Activated CD4-positive, CD25-positive, alpha-beta regulatory T cell treated with anti-CD3 and anti-CD28 coated beads, Interleukin-2, amount 50 U/mL, for 24 hours (primary cell): Measurements from ENCODE around the gene BCL2A1.
A peak's percentile ranks its signal among the peaks of the same experiment; 100 is the strongest.
"Not testable (repeated sequence)": the region's sequence is repeated elsewhere in the genome, so short reads cannot be mapped to it uniquely, and the experiment has no call there.

ENCODE experiments used
- ATAC-seq, 2 donors: fragments of 150-1000 bp; cut with Tn5 transposase; one replicate each; pipeline ENCODE4 v1.10.0; 2021; ENCODE audit warnings: mild to moderate bottlenecking in 1 of 2, moderate library complexity in 1 of 2

Gene BCL2A1

GRCh38 chr15:79988448-79989117, 17.6 kb upstream of the BCL2A1 start:
- no peak for ATAC-seq

- no peak for ATAC-seq
Measured at GRCh38 chr15:79987969-79988368, 17.0 kb upstream of the BCL2A1 start.

- ATAC-seq, result no peak
Measured at GRCh38 chr15:79987569-79987955, 16.6 kb upstream of the BCL2A1 start.

DNA sequence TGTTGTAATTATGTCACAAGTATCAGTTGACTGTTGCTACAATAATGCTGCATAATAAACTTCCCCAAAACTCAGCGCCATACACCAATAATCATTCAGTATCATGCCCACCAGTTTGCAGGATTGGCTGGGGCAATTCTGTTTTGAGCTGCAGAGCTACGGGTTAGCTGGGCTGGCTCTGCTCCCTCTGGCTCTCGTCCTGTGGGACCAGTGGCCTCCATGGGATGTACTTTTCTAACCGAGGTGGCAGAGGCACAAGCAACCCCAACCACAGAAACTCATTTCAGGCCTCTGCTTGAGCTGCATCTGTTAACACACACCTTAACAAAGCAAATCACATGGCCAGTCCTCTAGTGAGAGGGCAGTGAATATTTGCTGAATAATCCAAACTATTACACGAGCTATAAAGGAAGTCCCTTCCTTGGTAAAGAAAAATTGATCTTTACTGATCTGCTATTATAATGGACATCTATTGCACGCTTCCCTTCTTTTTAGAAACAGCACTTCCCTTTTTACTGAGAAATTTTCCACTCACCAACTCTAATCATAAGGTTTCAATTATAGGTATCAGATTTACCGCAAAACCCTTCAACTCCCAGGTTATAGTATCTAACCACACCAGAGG, 10.9 kb upstream of the BCL2A1 start:
- ATAC-seq, result peak in 1 of 2 donors; percentile 15

DNA sequence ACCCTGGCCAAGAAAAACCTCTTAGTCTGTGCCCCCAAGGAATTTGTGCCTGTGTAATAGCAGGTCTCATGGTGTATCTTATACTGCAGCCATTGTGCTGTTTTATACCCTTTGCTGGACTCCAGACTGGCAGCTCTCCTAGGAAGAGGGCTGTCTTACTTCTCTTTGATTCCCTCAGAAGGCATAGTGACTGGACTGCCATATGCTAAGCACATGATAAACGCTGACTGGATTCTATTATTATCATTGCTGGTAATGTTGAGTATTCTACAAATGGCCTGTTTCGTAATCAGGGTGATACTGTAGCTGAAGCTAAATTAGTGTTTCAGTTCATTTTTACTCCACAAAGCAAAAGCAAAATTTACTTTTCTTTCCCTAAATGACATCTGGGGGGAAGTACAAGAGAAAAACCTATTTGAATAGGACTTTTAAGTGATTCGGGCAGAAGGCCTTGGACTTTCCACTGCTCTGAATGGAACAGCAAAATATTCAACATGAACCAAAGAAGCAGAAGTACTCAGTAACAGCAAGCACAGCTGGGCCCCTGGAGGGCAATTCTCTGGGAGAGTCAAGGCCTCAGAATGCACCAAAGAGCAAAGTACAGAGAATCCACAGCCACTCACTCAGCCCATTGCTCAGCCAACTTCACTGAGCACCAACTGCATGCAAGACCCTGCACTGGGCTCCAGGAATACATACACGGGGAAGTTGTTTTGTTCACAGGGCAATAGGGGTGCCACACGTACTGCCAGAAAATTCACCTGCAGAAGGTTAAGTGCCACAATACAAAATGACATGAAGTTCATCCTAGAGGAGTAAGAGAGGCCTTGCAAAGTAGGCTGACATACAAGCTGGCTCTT, 7.9 kb upstream of the BCL2A1 start:
- ATAC-seq, result peak; percentile 75 to 78

- no peak for ATAC-seq
Measured at GRCh38 chr15:79978260-79978654, 7.3 kb upstream of the BCL2A1 start.

GRCh38 chr15:79977431-79978054, 6.5 kb upstream of the BCL2A1 start:
- peak; percentile 7 to 21 for ATAC-seq

DNA sequence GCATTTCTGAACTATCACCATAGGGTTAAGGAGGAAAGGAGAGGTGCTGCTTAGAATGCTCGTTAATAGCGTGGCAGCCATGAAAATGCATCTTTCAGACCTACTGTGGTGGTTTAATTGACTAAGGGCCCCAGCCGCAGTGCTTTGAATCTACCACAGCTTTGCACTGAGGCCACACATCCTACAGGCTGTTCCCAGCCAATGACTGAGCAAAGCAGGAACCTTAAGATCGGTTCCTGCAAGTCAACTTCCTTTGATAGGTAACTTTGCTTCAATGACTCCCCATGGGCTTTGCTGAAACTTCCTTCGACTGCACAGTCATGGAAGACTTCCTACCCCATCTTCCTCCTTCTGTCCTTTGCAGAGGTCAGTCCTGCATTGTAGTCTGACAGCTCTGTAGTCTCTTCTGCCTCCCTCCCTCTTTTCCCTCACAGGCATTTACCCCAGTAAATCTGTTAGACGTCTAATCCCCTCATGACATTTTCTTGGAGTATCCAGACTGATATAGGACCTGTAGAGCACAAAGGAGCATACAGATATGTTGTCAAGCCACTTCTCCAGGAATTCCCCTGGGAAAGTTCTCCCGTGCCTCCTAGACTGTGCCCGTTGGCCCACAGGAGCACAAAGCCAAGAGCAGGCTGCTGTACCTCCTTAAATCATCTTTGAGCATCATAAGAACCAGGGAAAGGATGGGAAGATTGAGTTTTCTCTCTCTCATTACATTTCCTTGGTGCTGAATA, 2.6 kb upstream of the BCL2A1 start:
- ATAC-seq, result no peak

DNA sequence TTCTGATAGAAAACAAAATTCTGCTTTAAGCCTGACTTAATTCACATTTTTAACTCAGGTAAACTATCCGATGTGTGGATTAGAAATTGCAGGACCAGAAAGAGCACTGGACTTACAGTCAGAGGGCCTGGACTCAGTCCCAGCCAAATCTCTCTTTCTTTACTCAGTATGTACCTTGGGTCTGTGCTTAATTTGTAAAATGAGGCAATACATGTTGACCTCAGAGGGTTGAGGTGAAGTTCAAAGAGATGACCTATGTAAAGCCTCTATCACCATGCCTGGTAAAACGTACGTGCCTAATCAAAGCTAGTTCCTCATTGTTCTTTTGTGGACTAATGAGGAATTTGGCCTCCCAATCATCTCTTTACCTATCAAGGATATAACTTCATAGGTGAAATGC, 1.9 kb upstream of the BCL2A1 start:
- no peak for ATAC-seq

DNA sequence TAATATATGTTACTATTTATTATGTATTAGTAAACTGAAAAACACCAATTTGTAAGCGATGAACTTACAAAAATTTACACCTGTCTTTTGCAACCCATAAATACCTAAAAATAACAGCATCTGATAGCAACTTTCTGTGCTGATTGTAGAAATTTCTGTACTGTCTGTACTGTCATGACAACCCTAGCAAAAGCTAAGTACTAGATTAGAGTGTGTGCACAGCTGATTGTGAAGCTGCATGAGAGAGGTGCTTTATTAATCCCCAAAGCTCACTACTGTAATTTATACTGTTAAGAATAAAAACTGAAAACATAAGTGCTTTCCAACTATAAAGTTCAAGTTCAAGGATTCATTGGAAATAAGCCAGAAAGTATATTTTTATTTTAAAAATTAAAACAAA, 815 bp downstream of the BCL2A1 start:
- ATAC-seq, result no peak

GRCh38 chr15:79969146-79969545, 1.9 kb downstream of the BCL2A1 start:
- no peak for ATAC-seq

- ATAC-seq, result peak; percentile 60 to 62
Measured at GRCh38 chr15:79967298-79968182, 3.5 kb downstream of the BCL2A1 start.

- ATAC-seq, result no peak
Measured at GRCh38 chr15:79966634-79967297, 4.2 kb downstream of the BCL2A1 start.

GRCh38 chr15:79965846-79966630, 5.0 kb downstream of the BCL2A1 start:
- ATAC-seq, result peak; percentile 50 to 56

DNA sequence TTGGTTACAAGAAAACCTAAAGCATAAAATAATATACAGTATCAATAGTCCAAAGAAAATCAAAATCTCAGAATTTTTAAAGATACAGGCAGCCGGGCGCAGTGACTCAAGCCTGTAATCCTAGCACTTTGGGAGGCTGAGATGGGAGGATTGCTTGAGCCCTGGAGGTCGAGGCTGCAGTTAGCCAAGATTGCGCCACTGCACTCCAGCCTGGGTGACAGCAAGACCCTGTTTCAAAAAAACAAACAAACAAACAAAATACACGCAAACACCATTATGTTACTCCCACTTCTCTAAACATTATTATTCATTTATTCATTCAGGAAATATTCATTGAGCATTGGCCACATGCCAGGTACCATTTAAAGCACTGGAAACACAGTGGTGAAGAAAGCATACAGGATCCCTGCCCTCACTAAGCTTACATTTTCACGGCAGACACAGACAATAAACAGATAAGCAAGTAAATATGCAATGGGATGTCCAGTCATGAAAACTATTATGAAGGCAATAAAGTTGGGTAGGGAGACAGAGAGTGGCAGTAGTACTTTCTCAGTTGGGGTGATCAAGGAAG, 6.7 kb downstream of the BCL2A1 start:
- no peak for ATAC-seq

DNA sequence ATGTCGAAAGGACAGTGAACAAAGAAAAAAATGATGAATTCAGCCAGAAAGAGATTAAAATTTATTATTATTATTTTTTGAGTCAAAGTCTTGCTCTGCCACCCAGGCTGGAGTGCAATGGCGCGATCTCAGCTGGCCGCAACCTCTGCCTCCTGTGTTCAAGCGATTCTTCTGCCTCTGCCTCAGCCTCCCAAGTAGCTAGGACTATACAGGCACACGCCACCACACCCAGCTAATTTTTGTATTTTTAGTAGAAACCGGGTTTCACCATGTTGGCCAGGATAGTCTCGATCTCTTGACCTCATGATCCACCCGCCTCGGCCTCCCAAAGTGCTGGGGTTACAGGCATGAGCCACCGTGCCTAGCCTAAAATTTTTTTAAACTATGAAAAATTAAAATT, 8.1 kb downstream of the BCL2A1 start:
- not testable (repeated sequence) for ATAC-seq

- no peak for ATAC-seq
Measured at GRCh38 chr15:79962178-79962577, 8.8 kb downstream of the BCL2A1 start.

GRCh38 chr15:79960502-79961212, 10.3 kb downstream of the BCL2A1 start:
- no peak for ATAC-seq

GRCh38 chr15:79957741-79958140, 13.3 kb downstream of the BCL2A1 start:
- no peak for ATAC-seq
